MM.1S (cell line): ENCODE measurements around the gene ONECUT1.

Experiments used
- DNase-seq: peaks from one replicate; pipeline ENCODE4 v3.0.0-alpha.2; 2015
- H2AFZ ChIP-seq: fragments of 300-600 bp; sonication (generic); 2 replicates; pipeline ENCODE4 v1.6.0; 2016; ENCODE audit warnings: antibody characterized with exemption, low read length
- H3F3A ChIP-seq: fragments of 300-600 bp; sonication (generic); 2 replicates; pipeline ENCODE4 v1.6.1; 2016; ENCODE audit warnings: mild to moderate bottlenecking, antibody characterized with exemption, low read length, moderate library complexity, mixed read lengths; ENCODE audit not compliant: insufficient read depth
- H3K27ac ChIP-seq: fragments of 300-600 bp; sonication (generic); 2 replicates; pipeline ENCODE4 v1.5.1; 2016; ENCODE audit warnings: mild to moderate bottlenecking, low read length
- H3K27me3 ChIP-seq: fragments of 300-600 bp; sonication (generic); replicated peaks from 2 replicates; pipeline ENCODE4 v1.6.0; 2016; ENCODE audit warnings: low read length; ENCODE audit not compliant: insufficient read depth
- H3K36me3 ChIP-seq: fragments of 300-600 bp; sonication (generic); replicated peaks from 2 replicates; pipeline ENCODE4 v1.6.1; 2016; ENCODE audit warnings: mild to moderate bottlenecking, low read length, mixed read lengths; ENCODE audit not compliant: insufficient read depth
- H3K4me1 ChIP-seq: fragments of 300-600 bp; sonication (generic); 2 replicates; pipeline ENCODE4 v1.6.1; 2016; ENCODE audit warnings: low read length, mixed read lengths
- H3K4me2 ChIP-seq: fragments of 300-600 bp; sonication (generic); 2 replicates; pipeline ENCODE4 v1.6.0; 2016; ENCODE audit warnings: low read depth, low read length
- H3K4me3 ChIP-seq: fragments of 300-600 bp; sonication (generic); 2 replicates; pipeline ENCODE4 v1.5.1; 2016; ENCODE audit warnings: low read length, mixed read lengths
- H3K79me2 ChIP-seq: fragments of 300-600 bp; sonication (generic); 2 replicates; pipeline ENCODE4 v1.6.1; 2016; ENCODE audit warnings: mixed run types, low read length, mixed read lengths
- H3K9ac ChIP-seq: fragments of 300-600 bp; sonication (generic); 2 replicates; pipeline ENCODE4 v1.6.1; 2016; ENCODE audit warnings: low read length, mixed read lengths
- H3K9me2 ChIP-seq: fragments of 300-600 bp; sonication (generic); replicated peaks from 2 replicates; pipeline ENCODE4 v1.6.1; 2016; ENCODE audit warnings: mild to moderate bottlenecking, low read length, mixed read lengths; ENCODE audit not compliant: insufficient read depth
- H3K9me3 ChIP-seq: fragments of 300-600 bp; sonication (generic); replicated peaks from 2 replicates; pipeline ENCODE4 v1.6.1; 2016; ENCODE audit warnings: mild to moderate bottlenecking, low read length, mixed read lengths; ENCODE audit not compliant: insufficient read depth
- H4K20me1 ChIP-seq: fragments of 300-600 bp; sonication (generic); 2 replicates; pipeline ENCODE4 v1.6.1; 2016; ENCODE audit warnings: mild to moderate bottlenecking, low read length, moderate library complexity, mixed read lengths; ENCODE audit not compliant: insufficient read depth
- EZH2 ChIP-seq: fragments of 300-600 bp; sonication (generic); optimal IDR thresholded peaks from 2 replicates; pipeline ENCODE3; 2017; ENCODE audit warnings: low read depth, mild to moderate bottlenecking, antibody characterized with exemption, low read length, mixed read lengths
- EZH2phosphoT487 ChIP-seq: fragments of 300-600 bp; sonication (generic); IDR thresholded peaks from 2 replicates; pipeline ENCODE4 v1.6.1; 2018; ENCODE audit warnings: antibody characterized with exemption, low read length
- TF ChIP-seq, protein P1 (sequence below): fragments of 300-600 bp; sonication (generic); IDR thresholded peaks from 2 replicates; pipeline ENCODE4 v1.5.1; 2016; ENCODE audit warnings: antibody characterized with exemption, low read length, mixed read lengths

Gene ONECUT1

DNA sequence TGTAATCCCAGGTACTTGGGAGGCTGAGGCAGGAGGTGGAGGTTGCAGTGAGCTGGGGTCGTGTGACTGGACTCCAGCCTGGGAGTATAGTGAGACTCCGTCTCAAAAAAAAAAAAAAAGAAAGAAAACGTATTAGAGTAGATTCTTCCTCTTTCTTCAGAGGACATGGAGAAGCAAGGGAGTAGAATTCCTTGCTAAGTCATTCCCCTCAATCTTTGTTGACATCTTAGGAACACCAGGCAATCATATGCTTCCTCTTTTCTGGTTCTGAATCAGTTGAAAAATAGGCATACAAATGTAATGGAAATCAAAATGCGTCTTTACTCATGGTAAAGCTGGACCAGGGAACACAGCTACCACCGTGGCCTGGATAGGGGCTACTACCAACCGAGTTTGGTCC lies 72.7 kb downstream of the ONECUT1 start:
- no peak overlapping the region for H2AFZ ChIP-seq
- no peaks in the 10 kb centered on the region for H3K9me2 ChIP-seq
- H3F3A ChIP-seq = no peaks in the 10 kb centered on the region
- no peaks in the 10 kb centered on the region for H3K4me1 ChIP-seq
- no peak for TF ChIP-seq EZH2phosphoT487
- TF ChIP-seq EZH2 = no peak
- TF ChIP-seq, protein P1, sequence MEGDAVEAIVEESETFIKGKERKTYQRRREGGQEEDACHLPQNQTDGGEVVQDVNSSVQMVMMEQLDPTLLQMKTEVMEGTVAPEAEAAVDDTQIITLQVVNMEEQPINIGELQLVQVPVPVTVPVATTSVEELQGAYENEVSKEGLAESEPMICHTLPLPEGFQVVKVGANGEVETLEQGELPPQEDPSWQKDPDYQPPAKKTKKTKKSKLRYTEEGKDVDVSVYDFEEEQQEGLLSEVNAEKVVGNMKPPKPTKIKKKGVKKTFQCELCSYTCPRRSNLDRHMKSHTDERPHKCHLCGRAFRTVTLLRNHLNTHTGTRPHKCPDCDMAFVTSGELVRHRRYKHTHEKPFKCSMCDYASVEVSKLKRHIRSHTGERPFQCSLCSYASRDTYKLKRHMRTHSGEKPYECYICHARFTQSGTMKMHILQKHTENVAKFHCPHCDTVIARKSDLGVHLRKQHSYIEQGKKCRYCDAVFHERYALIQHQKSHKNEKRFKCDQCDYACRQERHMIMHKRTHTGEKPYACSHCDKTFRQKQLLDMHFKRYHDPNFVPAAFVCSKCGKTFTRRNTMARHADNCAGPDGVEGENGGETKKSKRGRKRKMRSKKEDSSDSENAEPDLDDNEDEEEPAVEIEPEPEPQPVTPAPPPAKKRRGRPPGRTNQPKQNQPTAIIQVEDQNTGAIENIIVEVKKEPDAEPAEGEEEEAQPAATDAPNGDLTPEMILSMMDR = no peak
- H3K4me2 ChIP-seq = no peak overlapping the region
- no peaks in the 10 kb centered on the region for H3K9me3 ChIP-seq
- no peaks in the 10 kb centered on the region for H4K20me1 ChIP-seq
- no peaks in the 10 kb centered on the region for H3K36me3 ChIP-seq
- no peaks in the 10 kb centered on the region for H3K79me2 ChIP-seq
- H3K4me3 ChIP-seq = no peak overlapping the region
- no peak overlapping the region for H3K27ac ChIP-seq
- DNase-seq = no peak
- no peaks in the 10 kb centered on the region for H3K27me3 ChIP-seq
- H3K9ac ChIP-seq = no peak overlapping the region

DNA sequence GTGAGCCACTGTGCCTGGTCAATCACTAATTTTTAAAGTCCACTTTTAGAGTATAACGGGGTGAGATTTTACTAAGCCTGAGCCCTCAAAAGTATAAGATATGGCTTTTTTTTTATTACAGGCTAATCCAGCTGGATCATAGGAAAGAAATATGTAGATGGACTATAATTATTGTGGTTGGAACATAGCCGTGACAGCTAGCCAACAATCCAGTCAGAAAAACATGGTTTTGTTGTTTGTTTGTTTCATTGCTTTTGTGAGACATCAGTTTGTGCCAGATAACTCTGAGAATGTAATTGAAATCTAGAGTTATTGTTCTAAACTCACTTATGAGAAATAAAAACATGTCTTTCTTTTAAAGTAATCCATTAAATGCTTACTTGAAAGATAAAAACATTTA lies 73.6 kb downstream of the ONECUT1 start:
- H3K27ac ChIP-seq = no peak overlapping the region
- no peaks in the 10 kb centered on the region for H3F3A ChIP-seq
- H3K9me3 ChIP-seq = no peaks in the 10 kb centered on the region
- TF ChIP-seq EZH2 = no peak
- no peak overlapping the region for H3K9ac ChIP-seq
- H3K79me2 ChIP-seq = no peaks in the 10 kb centered on the region
- no peaks in the 10 kb centered on the region for H4K20me1 ChIP-seq
- no peaks in the 10 kb centered on the region for H3K4me1 ChIP-seq
- no peaks in the 10 kb centered on the region for H3K36me3 ChIP-seq
- H2AFZ ChIP-seq = no peak overlapping the region
- H3K4me3 ChIP-seq = no peak overlapping the region
- no peak overlapping the region for H3K4me2 ChIP-seq
- no peak for DNase-seq
- H3K27me3 ChIP-seq = no peaks in the 10 kb centered on the region
- no peaks in the 10 kb centered on the region for H3K9me2 ChIP-seq

DNA sequence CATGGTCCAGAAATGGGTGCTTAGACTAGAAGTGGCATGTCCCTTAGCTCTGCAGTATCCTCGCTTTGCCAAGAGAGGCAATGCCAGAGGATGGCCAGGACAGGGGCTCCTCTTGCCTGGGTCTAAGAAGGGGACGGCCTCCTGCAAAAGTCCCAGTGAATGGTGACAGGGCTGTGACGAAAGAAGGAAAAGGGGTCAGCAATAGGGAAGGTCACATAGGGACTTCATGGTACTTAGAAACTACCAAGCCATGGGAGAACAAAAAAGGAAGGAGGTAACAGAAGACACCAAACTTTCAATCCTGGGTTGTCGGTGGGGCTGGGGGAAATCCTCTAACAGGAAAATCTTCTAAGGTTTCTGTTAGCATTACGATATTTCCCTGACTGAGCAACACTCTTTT lies 74.7 kb downstream of the ONECUT1 start:
- Histone ChIP-seq H3K4me1 (peaks cover 11% of the 10 kb centered on the region), H2AFZ (no peak overlapping the region), H3K9ac (no peak overlapping the region), H3K9me3 (no peaks in the 10 kb centered on the region), H3K9me2 (no peaks in the 10 kb centered on the region), H3K36me3 (no peaks in the 10 kb centered on the region), H3K79me2 (no peaks in the 10 kb centered on the region), H3K4me3 (no peak overlapping the region), H3K27ac (no peak overlapping the region), H4K20me1 (no peaks in the 10 kb centered on the region), H3K27me3 (no peaks in the 10 kb centered on the region), H3F3A (peaks cover 7% of the 10 kb centered on the region), H3K4me2 (no peak overlapping the region)
- DNase-seq = no peak
- TF ChIP-seq EZH2phosphoT487 = no peak
- TF ChIP-seq, protein P1 = no peak
- no peak for TF ChIP-seq EZH2

DNA sequence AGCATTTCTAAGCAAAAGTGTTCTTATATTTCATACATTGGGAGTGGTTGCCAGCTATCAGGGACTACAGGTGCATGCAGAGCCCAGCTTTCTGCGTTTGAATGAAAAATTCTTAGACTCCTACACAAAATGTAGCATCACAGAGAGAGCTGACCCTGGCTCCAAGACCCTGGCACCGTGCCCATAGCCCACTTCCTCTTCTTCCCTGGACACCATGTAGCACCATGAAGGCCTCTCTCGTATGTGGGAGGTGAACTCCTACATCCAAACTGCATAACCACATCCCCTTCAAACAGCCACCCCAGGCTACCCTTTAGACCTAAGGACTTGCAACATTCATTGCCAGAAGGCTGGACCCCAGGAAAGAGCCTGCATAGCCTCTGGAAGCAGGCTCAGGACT lies 75.2 kb downstream of the ONECUT1 start:
- Histone ChIP-seq H3K36me3 (no peaks in the 10 kb centered on the region), H3K9me2 (no peaks in the 10 kb centered on the region), H2AFZ (no peak overlapping the region), H3F3A (peaks cover 11% of the 10 kb centered on the region), H3K4me1 (peaks cover 15% of the 10 kb centered on the region), H3K9me3 (no peaks in the 10 kb centered on the region), H3K79me2 (no peaks in the 10 kb centered on the region), H3K27ac (no peak overlapping the region), H4K20me1 (no peaks in the 10 kb centered on the region), H3K4me3 (no peak overlapping the region), H3K4me2 (no peak overlapping the region), H3K9ac (no peak overlapping the region), H3K27me3 (no peaks in the 10 kb centered on the region)
- DNase-seq = no peak
- no peak for TF ChIP-seq EZH2
- no peak for TF ChIP-seq EZH2phosphoT487
- TF ChIP-seq, protein P1 = no peak
